Fibroblast of lung (primary cell): Measurements from ENCODE around the gene STMN1. TPM values are rescaled to one million over a fixed set of nuclear protein-coding genes. Genes with fewer than 3 reads are reported as not detected.
A peak's percentile ranks its signal among the peaks of the same experiment; 100 is the strongest.

Experiments used
- DNase-seq, 2 donors: peaks; one replicate each; pipeline versions ENCODE4 v3.0.0 to v3.0.0-alpha.2; 2010; ENCODE audit warnings: low read depth in 2 of 2
- H2AFZ ChIP-seq: 2 replicates; pipeline ENCODE4 v1.5.1; 2012; ENCODE audit warnings: low read length, control low read depth, inconsistent platforms
- H3K27ac ChIP-seq: 2 replicates; pipeline ENCODE4 v1.5.1; 2011; ENCODE audit warnings: low read length, control low read depth; ENCODE audit not compliant: insufficient read depth
- H3K27me3 ChIP-seq: 2 replicates; pipeline ENCODE4 v1.5.1; 2011; ENCODE audit warnings: mild to moderate bottlenecking, low read length; ENCODE audit not compliant: control insufficient read depth, insufficient read depth
- H3K36me3 ChIP-seq: 2 replicates; pipeline ENCODE4 v1.5.1; 2011; ENCODE audit warnings: low read length; ENCODE audit not compliant: control insufficient read depth, insufficient read depth
- H3K4me1 ChIP-seq: 2 replicates; pipeline ENCODE4 v1.5.1; 2011; ENCODE audit warnings: low read length; ENCODE audit not compliant: control insufficient read depth, insufficient read depth; ENCODE audit errors: extremely low read depth
- H3K4me2 ChIP-seq: 2 replicates; pipeline ENCODE4 v1.5.1; 2011; ENCODE audit warnings: low read length, control low read depth; ENCODE audit not compliant: insufficient read depth; ENCODE audit errors: extremely low read depth
- H3K4me3 ChIP-seq, 4 experiments: fragments of 200-600 bp in 1 of 4; sonication (generic) in 1 of 4; replicated peaks in 1 of 4; 2 replicates each; pipeline ENCODE4 v1.5.1; 2011 to 2016; ENCODE audit warnings: low read length in 4 of 4, low read depth in 3 of 4, mild to moderate bottlenecking in 3 of 4, control low read depth in 2 of 4, inconsistent platforms in 1 of 4, mixed read lengths in 1 of 4; ENCODE audit not compliant: insufficient read depth in 1 of 4; ENCODE audit errors: control extremely low read depth in 1 of 4
- H3K79me2 ChIP-seq: 2 replicates; pipeline ENCODE4 v1.5.1; 2012; ENCODE audit warnings: mild to moderate bottlenecking, low read length, inconsistent platforms; ENCODE audit not compliant: control insufficient read depth, insufficient read depth
- H3K9ac ChIP-seq: 2 replicates; pipeline ENCODE4 v1.5.1; 2011; ENCODE audit warnings: mild to moderate bottlenecking, low read length, control low read depth; ENCODE audit not compliant: insufficient read depth
- H3K9me3 ChIP-seq: 2 replicates; pipeline ENCODE4 v1.5.1; 2012; ENCODE audit warnings: low read depth, low read length; ENCODE audit not compliant: control insufficient read depth, insufficient read depth
- H4K20me1 ChIP-seq: 2 replicates; pipeline ENCODE4 v1.5.1; 2011; ENCODE audit warnings: low read length; ENCODE audit not compliant: control insufficient read depth, insufficient read depth; ENCODE audit errors: extremely low read depth
- EZH2 ChIP-seq: IDR thresholded peaks from 2 replicates; pipeline ENCODE4 v1.5.1; 2012; ENCODE audit warnings: low read length, control low read depth, mild to moderate bottlenecking; ENCODE audit errors: missing control alignments
- polyA plus RNA-seq, 2 donors: library from polyadenylated mRNA; depleted of rRNA in 1 of 2; stranded (reverse) in 1 of 2; unstranded in 1 of 2; fragments of >200 nt; gene quantifications; 2 replicates each; pipeline ENCODE4 v1.2.1, GENCODE V29; 2011 to 2012; ENCODE audit warnings: missing spikeins in 1 of 2
- total RNA-seq: library from RNA; depleted of rRNA; stranded (reverse); fragments of >200 nt; gene quantifications from 2 replicates; pipeline ENCODE4 v1.2.1, GENCODE V29; 2014
- TF ChIP-seq, protein P1 (sequence below), 2 donors: IDR thresholded peaks in 1 of 2; conservative IDR thresholded peaks in 1 of 2; 1 replicate in 1 of 2; 2 replicates in 1 of 2; pipeline ENCODE4 v1.5.1; 2011 to 2012; ENCODE audit warnings: low read length in 2 of 2, control low read depth in 1 of 2, inconsistent platforms in 1 of 2, low read depth in 1 of 2, mild to moderate bottlenecking in 1 of 2

STMN1 gene
- total and polyA plus RNA-seq, 2 donors (not counting 1 experiment from before 2014, with no cell fraction given) = 90.7 to 94.7 TPM

DNA sequence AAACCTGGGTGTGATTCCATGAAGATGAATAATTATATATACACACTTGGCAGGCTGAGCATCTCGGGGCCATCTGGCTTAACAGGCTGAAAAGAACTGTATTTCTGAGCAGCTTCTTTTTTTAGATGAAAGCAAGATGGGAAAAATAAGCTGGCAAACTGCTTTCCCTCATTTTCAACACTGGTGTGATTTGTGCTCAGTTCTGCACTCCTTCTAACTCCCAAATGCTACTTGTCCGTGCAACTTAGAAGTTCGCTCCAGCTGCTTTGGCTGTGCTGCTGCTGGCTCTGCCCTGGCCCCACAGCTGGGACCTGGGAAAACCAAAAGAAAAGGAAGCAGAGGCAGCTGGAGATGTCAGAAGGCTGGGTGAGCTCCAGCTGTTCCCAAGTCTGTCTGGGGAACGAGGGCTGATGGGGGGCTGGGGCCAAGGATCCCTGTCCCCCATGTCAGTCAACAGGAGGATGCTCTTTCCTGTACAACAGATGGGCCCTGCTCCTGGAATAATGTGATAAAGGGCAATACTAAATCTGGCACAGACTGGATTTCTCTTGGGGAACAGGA lies 46.7 kb upstream of the STMN1 start:
- Histone ChIP-seq H4K20me1 (no peaks in the 10 kb centered on the region), H3K9ac (no peak overlapping the region), H3K27me3 (no peaks in the 10 kb centered on the region), H3K27ac (no peak overlapping the region), H3K79me2 (no peaks in the 10 kb centered on the region), H3K4me1 (no peaks in the 10 kb centered on the region), H3K9me3 (no peaks in the 10 kb centered on the region), H3K36me3 (no peaks in the 10 kb centered on the region), H3K4me2 (peak overlapping the region; percentile 40), H3K4me3 (no peak overlapping the region), H2AFZ (no peak overlapping the region)
- no peak for TF ChIP-seq EZH2
- TF ChIP-seq, protein P1, sequence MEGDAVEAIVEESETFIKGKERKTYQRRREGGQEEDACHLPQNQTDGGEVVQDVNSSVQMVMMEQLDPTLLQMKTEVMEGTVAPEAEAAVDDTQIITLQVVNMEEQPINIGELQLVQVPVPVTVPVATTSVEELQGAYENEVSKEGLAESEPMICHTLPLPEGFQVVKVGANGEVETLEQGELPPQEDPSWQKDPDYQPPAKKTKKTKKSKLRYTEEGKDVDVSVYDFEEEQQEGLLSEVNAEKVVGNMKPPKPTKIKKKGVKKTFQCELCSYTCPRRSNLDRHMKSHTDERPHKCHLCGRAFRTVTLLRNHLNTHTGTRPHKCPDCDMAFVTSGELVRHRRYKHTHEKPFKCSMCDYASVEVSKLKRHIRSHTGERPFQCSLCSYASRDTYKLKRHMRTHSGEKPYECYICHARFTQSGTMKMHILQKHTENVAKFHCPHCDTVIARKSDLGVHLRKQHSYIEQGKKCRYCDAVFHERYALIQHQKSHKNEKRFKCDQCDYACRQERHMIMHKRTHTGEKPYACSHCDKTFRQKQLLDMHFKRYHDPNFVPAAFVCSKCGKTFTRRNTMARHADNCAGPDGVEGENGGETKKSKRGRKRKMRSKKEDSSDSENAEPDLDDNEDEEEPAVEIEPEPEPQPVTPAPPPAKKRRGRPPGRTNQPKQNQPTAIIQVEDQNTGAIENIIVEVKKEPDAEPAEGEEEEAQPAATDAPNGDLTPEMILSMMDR (conservative IDR thresholded peaks at IDR 0.05 in 1 of 2, IDR thresholded peaks at IDR 0.05 in 1 of 2; ENCODE audit: low read depth in 1 of 2, low read length in 2 of 2) = no peak
- peak; percentile 48 to 81 for DNase-seq

DNA sequence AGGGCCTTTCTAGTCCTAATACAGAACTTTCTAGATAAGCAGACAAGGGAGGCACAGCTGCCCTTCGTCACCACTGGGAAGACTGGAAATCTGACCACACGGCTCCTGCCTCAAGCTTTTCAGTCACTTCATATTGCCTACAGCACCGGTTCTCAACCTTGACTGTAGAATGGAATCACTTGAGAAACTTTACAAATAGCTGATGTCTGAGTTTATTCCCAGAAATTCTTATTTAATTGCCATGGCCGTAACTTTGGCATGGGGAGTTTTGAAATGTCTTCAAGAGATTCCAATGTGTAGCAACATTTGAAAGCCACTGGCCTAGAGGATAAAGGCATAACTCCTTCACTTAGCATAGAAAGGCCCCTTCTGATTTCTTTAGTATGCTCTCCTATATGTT lies 42.4 kb upstream of the STMN1 start:
- Histone ChIP-seq H3K4me1 (no peaks in the 10 kb centered on the region), H3K79me2 (no peaks in the 10 kb centered on the region), H3K4me2 (no peak overlapping the region), H3K27ac (no peak overlapping the region), H3K9me3 (no peaks in the 10 kb centered on the region), H3K27me3 (no peaks in the 10 kb centered on the region), H3K9ac (no peak overlapping the region), H3K36me3 (no peaks in the 10 kb centered on the region), H4K20me1 (no peaks in the 10 kb centered on the region), H2AFZ (no peak overlapping the region), H3K4me3 (no peak overlapping the region)
- no peak for DNase-seq
- TF ChIP-seq EZH2 = no peak
- TF ChIP-seq, protein P1 (conservative IDR thresholded peaks at IDR 0.05 in 1 of 2, IDR thresholded peaks at IDR 0.05 in 1 of 2; ENCODE audit: low read depth in 1 of 2, low read length in 2 of 2) = no peak

DNA sequence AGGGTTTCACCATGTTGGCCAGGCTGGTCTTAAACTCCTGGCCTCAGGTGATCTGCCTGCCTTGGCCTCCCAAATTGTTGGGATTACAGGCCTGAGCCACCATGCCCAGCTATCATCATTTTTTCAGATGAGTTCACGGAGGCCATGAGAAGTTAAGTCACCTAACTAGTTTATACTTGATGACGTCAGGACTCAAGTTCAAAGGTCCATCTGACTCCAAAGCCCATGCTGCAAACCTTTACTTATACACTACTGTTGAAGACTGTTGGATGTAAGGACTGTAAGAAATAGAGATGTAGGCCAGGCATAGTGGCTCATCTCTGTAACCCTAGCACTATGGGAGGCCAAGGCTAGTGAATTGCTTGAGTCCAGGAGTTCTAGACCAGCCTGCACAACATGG lies 40.8 kb upstream of the STMN1 start:
- no peak for TF ChIP-seq EZH2
- TF ChIP-seq, protein P1 (conservative IDR thresholded peaks at IDR 0.05 in 1 of 2, IDR thresholded peaks at IDR 0.05 in 1 of 2; ENCODE audit: low read depth in 1 of 2, low read length in 2 of 2) = no peak
- Histone ChIP-seq H3K79me2 (no peaks in the 10 kb centered on the region), H3K36me3 (no peaks in the 10 kb centered on the region), H2AFZ (no peak overlapping the region), H3K9me3 (no peaks in the 10 kb centered on the region), H3K4me2 (no peak overlapping the region), H3K27ac (no peak overlapping the region), H3K27me3 (no peaks in the 10 kb centered on the region), H4K20me1 (no peaks in the 10 kb centered on the region), H3K9ac (no peak overlapping the region), H3K4me1 (no peaks in the 10 kb centered on the region), H3K4me3 (no peak overlapping the region)
- no peak for DNase-seq
